ENCODE data around the gene TMA7. TPM values are rescaled to one million over a fixed set of nuclear protein-coding genes. Genes with fewer than 3 reads are reported as not detected.

TMA7 gene
- total and polyA plus RNA-seq, 2 of the 13 experiments (the other 11 are each of a cell fraction or from before 2014, with no cell fraction given), result 100 to 486 TPM

GRCh38 chr3:48439820-48440589, at the start of gene TMA7, which contains the start of gene CCDC51 (continued):
- TF ChIP-seq SNAPC5 (CRISPR knock-in tag; IDR thresholded peaks at IDR 0.05; ENCODE audit: borderline replicate concordance) (no peak), ATF7-NPFF (CRISPR knock-in tag; IDR thresholded peaks at IDR 0.05; ENCODE audit: low read depth) (peak; percentile 25; the same call in 1 of the 2 replicates), ZNF543 (CRISPR knock-in tag; IDR thresholded peaks at IDR 0.05) (peak; percentile 83; the same call in 1 of the 2 replicates), FOXM1 (CRISPR knock-in tag; IDR thresholded peaks at IDR 0.05) (no peak), GPBP1L1 (CRISPR knock-in tag; IDR thresholded peaks at IDR 0.05) (no peak), BCL3 (CRISPR knock-in tag; IDR thresholded peaks at IDR 0.05) (peak; percentile 71; the same call in 1 of the 2 replicates), ZNF558 (CRISPR knock-in tag; IDR thresholded peaks at IDR 0.05; ENCODE audit: borderline replicate concordance) (peak; percentile 73; the same call in 1 of the 2 replicates), NAIF1 (CRISPR knock-in tag; IDR thresholded peaks at IDR 0.05; ENCODE audit: borderline replicate concordance) (peak; percentile 52; the same call in 1 of the 2 replicates), ZNF567 (CRISPR knock-in tag; IDR thresholded peaks at IDR 0.05; ENCODE audit: borderline replicate concordance) (no peak), PLSCR1 (CRISPR knock-in tag; IDR thresholded peaks at IDR 0.05; ENCODE audit: borderline replicate concordance) (no peak), ZNF644 (CRISPR knock-in tag; IDR thresholded peaks at IDR 0.05; ENCODE audit: low read depth) (0 out of 2 replicates have a peak, but pooled peaks have one; percentile 40), HOXD1 (CRISPR knock-in tag; IDR thresholded peaks at IDR 0.05) (0 out of 2 replicates have a peak, but pooled peaks have one; percentile 2), TAF15 (IDR thresholded peaks at IDR 0.05; ENCODE audit: low read depth, low read length, poor library complexity, severe bottlenecking) (peak; percentile 67), ZNF687 (CRISPR knock-in tag; IDR thresholded peaks at IDR 0.05) (peak; percentile 98), ZNF556 (CRISPR knock-in tag; IDR thresholded peaks at IDR 0.05; ENCODE audit: borderline replicate concordance) (peak; percentile 84), RNF2 (conservative IDR thresholded peaks at IDR 0.05; ENCODE audit: low read depth) (peak; percentile 82; the same call in 1 of the 2 replicates), RAD51 (IDR thresholded peaks at IDR 0.05; ENCODE audit: borderline replicate concordance) (peak; percentile 57; the same call in 1 of the 2 replicates), ZBTB37 (CRISPR knock-in tag; IDR thresholded peaks at IDR 0.05) (peak; percentile 24; the same call in 1 of the 2 replicates), ZNF33B (CRISPR knock-in tag; IDR thresholded peaks at IDR 0.05) (peak; percentile 58; the same call in 1 of the 2 replicates)
